Stimulated activated CD4-positive, alpha-beta T cell treated with anti-CD3 and anti-CD28 coated beads, Interleukin-12 subunit alpha, Interleukin-12 subunit beta, amount 100 ng/mL, for 4 hours (primary cell): ENCODE results near the gene TRIM71.
"Not testable (repeated sequence)": the region's sequence is repeated elsewhere in the genome, so short reads cannot be mapped to it uniquely, and the experiment has no call there.

ENCODE experiments used
- DNase-seq: peaks from one replicate; pipeline ENCODE4 v3.0.0-alpha.2; 2020

The TRIM71 gene

GRCh38 chr3:32817558-32818228, at the start of gene TRIM71:
Gene TRIM71 (plus strand): TSS chr3:32817997. CDS start chr3:32818081, 84 bp downstream.
- peak; percentile 12 for DNase-seq

- DNase-seq: no peak
These were observed 39.4 kb upstream of the TRIM71 start for GRCh38 chr3:32778389-32778788.

GRCh38 chr3:32780071-32780734, 37.6 kb upstream of the TRIM71 start:
- DNase-seq: no peak

GRCh38 chr3:32780735-32781210, 37.0 kb upstream of the TRIM71 start:
- peak; percentile 10 for DNase-seq

GRCh38 chr3:32781211-32781968, 36.4 kb upstream of the TRIM71 start:
- DNase-seq: peak; percentile 71

- DNase-seq: not testable (repeated sequence)
These were observed 35.9 kb upstream of the TRIM71 start for GRCh38 chr3:32781969-32782270.

- no peak for DNase-seq
These were observed 35.4 kb upstream of the TRIM71 start for GRCh38 chr3:32782407-32782806.

- no peak for DNase-seq
These were observed 26.0 kb upstream of the TRIM71 start for GRCh38 chr3:32791833-32792232.

- no peak for DNase-seq
These were observed 23.1 kb upstream of the TRIM71 start for GRCh38 chr3:32794487-32795308.

- DNase-seq: not testable (repeated sequence)
These were observed 21.3 kb upstream of the TRIM71 start for GRCh38 chr3:32796384-32796950.

- no peak for DNase-seq
These were observed 20.0 kb upstream of the TRIM71 start for GRCh38 chr3:32797776-32798175.

- not testable (repeated sequence) for DNase-seq
These were observed 16.4 kb upstream of the TRIM71 start for GRCh38 chr3:32801440-32801839.

GRCh38 chr3:32813180-32813579, 4.6 kb upstream of the TRIM71 start:
- DNase-seq: no peak

GRCh38 chr3:32814361-32814760, 3.4 kb upstream of the TRIM71 start:
- DNase-seq: no peak

GRCh38 chr3:32815841-32816438, 1.9 kb upstream of the TRIM71 start:
- no peak for DNase-seq

GRCh38 chr3:32816439-32817256, 1.1 kb upstream of the TRIM71 start:
- peak; percentile 16 for DNase-seq

GRCh38 chr3:32817257-32817557, 590 bp upstream of the TRIM71 start:
- peak; percentile 3 for DNase-seq

GRCh38 chr3:32818229-32818969, 602 bp downstream of the TRIM71 start:
- peak; percentile 4 for DNase-seq

- DNase-seq: no peak
These were observed 1.2 kb downstream of the TRIM71 start for GRCh38 chr3:32818970-32819511.
